ENCODE data around the gene FAM222A.
"Not testable (repeated sequence)": the region's sequence is repeated elsewhere in the genome, so short reads cannot be mapped to it uniquely, and the experiment has no call there.

FAM222A gene

DNA sequence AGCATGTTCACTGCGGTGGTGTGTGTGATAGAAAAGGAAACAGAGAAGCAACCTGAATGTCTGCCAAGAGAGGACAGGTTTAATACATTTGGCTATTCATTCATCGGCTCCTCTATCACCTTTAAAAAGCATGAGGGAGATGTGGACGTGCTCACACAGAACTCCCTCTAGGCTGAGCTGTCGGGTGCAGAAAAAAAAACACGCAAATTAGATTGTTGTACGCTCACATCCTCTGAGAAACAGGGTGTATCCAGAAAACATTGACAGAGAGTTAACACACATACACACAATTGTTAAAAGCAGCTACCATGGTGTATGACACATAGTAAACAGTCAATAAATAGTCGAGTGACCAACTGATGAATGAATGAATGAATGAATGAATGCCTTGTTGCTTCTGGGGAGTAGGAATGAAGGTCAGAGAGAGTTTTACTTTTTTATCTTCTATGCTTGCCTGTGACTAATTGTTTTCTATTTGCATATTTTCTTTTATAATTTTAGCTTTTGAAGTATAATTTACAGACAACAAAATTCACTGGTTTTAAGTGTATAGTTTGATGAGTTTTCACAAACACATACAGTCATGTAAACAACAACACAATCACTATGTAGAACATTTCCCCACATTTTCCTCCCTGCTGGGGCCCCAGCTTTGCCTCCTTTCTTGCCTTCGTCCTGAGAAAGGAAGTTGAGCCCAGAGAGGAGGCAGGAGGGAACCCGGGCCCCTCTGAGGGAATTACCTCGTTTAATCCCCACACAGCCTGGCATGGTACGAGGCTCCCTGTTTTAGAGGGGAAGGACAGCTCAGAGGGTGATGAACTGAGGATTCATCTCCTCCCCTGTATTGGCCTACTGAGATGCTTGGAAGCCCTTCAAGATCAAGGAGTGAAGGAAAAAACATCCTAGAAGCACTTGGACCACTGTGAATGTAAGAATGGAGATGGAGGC lies 19.7 kb upstream of the FAM222A start:
- DNase-seq (ENCODE audit: low read depth) = no peak

GRCh38 chr12:109694629-109695028 lies 19.0 kb upstream of the FAM222A start:
- not testable (repeated sequence) for DNase-seq (ENCODE audit: low read depth)

DNA sequence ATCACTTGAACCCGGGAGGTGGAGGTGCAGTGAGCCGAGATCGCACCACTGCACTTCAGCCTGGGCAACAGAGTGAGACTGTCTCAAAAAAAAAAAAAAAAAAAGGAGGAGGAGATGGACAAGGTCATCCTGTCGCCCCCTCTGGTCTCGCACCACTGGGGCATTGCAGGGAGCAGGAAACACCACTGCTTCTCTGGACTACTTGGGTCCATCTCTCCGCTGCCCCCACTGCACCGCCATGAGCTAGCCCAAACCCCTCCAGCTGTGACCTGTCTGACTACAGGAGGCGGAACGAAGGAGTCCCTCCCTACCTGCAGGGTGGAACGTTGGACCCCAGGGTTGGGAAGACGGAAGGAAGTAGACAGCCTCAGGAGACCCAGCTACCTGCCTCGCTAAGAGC lies 18.2 kb upstream of the FAM222A start:
- DNase-seq (ENCODE audit: low read depth) = no peak

GRCh38 chr12:109695961-109696461 lies 17.6 kb upstream of the FAM222A start:
- no peak for DNase-seq (ENCODE audit: low read depth)

DNA sequence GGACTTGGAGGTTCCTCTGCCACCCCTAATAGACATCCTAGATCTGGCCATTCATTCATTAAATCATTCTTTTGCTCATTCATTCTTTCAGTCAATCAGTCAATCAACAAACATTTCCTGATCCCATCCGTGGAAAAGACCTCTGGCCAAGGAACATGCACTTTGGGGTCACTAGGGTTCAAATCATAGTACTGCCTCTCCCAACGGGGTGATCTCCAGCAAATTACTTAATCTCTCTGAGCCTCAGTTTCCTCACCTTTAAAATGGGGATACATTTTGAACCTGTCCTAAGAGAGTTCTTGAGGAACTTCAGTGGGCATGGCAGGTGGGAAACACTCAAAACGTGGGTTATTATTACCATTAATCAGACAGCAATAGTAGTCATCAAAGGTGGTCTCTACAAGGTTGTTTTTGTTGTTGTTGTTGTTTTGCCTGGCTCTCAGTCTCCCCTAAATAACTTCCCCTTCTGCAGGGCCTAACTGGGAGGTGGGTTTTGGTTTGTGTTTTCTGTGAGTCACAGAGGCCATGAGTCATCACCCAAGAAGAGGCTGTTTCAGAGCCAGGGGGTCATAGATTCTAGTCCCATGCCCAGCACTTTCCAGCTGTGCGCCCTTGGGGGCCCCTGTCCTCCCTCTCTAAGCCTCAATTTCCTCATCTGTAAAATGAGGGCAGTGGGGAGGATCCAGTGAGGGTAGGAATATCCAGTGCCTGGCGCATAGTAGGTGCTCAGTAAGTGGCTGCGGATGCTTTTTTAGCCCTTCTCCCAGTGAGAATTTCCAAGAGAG lies 16.9 kb upstream of the FAM222A start:
- no peak for DNase-seq (ENCODE audit: low read depth)

DNA sequence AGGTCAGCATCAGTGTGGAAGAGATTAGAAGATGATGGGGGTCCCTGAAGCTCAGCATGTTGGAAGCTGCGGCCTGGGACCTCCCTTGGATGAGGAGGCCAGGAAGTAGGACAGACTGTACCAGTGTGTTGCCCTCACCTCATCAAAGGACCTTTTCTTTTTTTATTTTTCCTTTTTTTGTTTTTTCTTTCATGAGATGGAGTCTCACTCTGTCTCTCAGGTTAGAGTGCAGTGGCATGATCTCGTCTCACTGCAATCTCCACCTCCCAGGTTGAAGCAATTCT lies 16.4 kb upstream of the FAM222A start:
- DNase-seq (ENCODE audit: low read depth) = no peak

DNA sequence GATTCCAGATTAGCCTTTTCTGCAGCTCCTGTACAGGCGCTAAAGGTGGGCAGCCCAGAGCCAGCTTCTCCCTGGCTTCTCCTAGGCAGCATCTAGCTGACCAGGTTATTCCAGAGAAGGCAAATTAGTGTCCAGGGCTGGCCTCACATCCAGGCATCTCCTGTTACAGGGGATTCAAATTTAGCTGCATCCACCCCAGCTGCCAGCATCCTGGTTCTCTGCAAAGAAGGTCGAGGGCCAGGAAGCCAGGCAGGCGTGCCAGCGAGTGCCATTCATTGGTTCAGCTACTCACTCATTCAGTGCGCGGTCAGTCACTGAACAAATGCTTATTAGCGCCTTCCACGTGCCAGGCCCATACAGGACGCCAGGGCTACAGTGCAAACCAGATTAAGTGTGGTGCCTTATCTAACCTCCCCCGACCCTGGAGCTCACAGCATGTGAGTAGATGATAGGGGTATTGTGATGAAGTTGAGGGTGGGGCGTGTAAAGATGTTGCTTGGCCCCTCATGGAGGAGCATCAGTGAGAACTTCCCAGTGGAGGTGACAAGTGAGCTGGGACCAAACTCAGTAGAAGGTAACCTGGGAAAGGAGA lies 15.7 kb upstream of the FAM222A start:
- no peak for DNase-seq (ENCODE audit: low read depth)

- no peak for DNase-seq (ENCODE audit: low read depth)
These were observed 14.8 kb upstream of the FAM222A start for GRCh38 chr12:109698820-109699219.

DNA sequence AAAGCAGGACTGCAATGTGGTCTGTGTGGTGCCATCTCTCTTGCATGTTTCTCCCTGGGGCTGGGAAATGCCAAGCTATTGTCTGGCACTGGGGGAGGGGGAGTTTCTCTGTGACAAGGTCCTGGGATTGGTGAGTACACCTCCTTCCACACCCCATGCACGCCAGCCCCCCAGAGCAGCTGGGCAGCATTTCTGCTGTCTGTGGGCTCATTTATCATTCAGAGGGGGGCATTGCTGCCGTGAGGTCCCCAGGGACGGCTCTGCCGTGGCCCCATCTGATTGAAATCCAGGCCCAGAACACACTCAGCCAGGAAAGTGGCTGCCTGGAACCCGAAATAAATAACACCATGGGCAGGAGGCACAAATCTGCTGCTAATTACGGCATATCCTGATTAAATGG lies 12.6 kb upstream of the FAM222A start:
- no peak for DNase-seq (ENCODE audit: low read depth)

DNA sequence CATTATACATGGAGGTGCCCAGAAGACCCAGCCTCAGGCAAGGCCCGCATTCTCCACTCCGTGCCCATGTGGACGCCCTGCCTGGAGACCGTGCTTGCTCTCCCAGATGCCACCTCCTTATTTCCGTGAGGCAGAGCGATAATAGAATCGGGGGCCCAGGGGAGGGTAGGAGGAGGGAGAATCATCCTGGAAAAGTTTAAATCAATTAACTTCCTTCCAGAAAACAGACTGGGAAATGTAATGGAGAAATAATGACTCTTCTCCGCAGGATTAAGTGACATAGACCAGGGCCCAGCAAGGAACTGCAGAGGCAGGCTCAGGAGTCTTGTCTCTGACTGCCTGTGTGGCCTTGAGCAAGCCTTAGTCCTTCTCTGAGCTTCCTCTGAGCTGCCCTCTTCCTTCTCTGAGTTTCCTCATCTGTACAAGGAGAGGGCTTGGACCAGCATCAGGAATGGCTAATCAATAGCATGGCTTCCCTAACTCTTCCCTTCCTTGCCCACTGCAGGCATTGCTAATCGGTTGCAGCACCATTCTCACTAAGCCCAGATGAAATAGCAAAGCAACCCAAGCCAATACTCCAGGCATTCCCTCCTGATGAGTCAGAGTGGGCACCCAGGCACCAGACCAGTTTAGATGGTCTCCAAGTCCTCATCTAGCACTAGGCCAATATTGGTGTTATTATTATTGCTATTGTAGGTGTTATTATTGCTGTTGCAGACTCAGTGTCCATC lies 11.3 kb upstream of the FAM222A start:
- no peak for DNase-seq (ENCODE audit: low read depth)

DNA sequence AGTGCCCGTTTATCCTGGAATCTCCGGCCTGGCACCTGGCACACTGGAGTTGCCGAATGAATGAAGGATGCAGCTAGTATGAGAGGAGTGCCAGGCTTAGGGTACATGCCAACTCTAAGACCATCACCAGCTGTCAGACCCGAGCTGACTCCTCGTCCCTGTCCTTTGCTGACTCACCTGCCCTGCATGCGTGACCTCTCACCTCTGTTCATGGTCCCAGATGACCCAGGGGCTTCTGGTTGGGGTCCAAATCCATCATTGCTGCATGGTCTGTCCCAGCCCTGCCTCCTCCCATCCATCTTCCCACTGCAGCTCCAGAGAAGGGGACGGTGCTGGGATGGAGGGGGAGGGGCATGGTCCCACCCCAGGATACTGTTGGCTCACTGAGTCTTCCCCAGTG lies 9.9 kb upstream of the FAM222A start:
- DNase-seq (ENCODE audit: low read depth) = no peak

DNA sequence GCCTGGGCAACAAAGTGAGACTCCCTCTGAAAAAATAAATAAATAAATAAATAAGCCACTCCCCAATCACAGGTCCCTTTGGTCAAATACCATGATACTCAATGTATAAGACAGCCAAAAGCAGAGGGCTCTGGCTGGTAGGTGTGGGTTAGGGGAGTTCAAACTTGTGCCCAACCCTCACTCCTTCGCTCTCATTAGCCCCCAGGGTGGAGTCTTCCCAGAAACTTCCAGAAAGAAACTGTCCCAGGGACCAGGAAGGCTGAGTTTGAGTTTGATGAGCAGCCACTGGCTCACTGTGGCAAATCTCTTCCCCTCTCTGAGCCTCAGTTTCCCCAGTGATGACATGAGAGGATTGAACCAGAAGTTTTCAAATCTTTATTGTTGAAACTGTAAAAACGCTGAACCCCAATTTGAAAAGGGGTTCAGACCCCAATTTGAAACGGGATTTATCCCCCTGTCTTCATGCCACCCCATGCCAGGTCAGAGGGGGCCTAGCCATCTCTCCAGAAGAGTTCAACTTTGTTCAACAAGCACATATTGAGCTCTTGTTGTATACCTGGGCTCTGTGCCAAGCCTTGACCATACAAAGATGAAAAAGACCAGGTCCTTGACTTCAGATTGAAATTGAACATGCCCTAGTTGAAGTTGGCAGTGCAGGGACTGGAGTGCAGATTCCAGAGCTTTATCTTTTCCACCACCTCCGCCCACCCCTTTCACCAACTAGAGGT lies 9.1 kb upstream of the FAM222A start:
- no peak for DNase-seq (ENCODE audit: low read depth)

DNA sequence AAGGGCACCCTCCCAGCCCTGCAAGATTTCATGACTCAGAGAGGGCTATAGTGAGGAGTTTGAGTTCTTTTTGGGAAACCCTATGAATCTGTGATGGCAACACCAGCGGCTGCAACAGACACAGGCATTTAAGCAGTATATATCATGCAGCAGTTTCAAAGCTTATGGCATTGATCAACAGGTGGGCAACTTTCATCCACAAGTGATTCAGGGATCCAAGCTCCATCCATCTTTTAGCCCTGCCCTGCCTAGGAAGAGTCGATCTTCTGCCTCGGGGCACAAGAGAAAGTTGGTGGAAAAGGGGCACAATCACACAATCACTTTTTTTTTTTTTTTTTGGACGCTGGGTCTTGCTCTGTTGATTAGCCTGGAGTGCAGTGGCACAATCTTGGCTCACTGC lies 8.3 kb upstream of the FAM222A start:
- DNase-seq (ENCODE audit: low read depth) = no peak

GRCh38 chr12:109706398-109706746 lies 7.3 kb upstream of the FAM222A start:
- DNase-seq (ENCODE audit: low read depth) = no peak

GRCh38 chr12:109706747-109707469 lies 6.7 kb upstream of the FAM222A start:
- DNase-seq (ENCODE audit: low read depth) = no peak

DNA sequence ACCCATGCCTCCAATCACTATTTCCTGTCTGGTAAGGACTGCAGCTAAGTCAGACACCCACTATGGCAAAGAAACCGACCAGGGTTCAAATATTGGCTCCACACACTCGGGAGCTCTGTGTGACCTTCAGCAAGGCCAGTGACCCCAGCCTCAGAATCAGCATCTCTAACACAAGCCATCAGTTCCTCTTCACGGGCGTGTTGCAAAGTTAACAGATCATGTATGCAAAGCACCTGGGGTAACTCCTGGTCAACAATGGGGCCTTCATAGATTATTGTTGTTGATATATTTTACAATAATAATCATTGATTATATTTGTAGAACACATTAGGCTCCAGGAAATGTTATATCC lies 6.2 kb upstream of the FAM222A start:
- no peak for DNase-seq (ENCODE audit: low read depth)

DNA sequence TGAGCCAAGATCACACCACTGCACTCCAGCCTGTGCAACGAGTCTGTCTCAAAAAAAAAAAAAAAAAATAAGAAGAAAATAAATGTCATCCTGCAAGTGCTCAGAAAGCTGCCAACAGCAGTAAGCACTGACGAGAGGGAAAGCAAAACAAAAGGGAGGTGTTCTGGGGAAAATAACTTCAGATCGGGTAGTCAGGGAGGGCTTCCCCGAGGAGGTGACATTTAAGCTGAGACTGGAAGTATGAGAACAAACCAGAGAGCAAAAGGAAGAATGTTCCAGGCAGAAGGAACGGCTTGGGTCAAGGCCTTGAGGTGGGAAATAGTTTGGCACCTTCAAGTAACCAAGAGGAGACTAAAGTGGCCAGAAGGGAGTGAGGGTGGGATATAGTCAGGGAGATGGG lies 4.7 kb upstream of the FAM222A start:
- no peak for DNase-seq (ENCODE audit: low read depth)

DNA sequence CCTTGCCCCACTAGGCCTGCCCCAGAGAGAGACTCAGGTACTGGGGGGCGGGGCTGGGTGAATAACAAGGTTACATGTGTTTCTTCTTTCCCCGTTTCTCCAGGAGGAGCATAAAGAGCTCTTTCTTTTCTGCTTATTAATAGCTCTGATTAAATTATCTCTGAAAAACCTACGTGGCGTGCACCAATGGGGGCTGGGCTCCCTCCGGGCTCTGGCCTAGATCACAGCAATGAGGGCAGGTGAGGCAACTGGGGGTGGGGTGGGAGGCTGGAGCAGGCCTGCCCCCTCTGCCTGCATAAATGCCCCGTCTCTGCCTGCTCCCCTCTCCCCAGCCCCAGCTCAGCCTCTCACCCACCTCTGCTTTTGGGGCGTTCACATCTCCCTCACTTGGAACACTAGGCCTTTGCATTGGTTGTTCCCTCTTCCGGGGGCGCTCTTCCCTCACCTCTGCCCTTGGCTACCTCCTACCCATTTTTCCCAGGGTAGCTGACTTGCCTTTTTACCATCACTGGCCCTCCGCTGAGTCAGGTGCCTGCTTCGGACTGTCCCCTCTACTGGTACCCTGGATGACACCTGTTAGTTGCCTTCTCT lies 4.1 kb upstream of the FAM222A start:
- DNase-seq (ENCODE audit: low read depth) = no peak

GRCh38 chr12:109710205-109710746 lies 3.3 kb upstream of the FAM222A start:
- no peak for DNase-seq (ENCODE audit: low read depth)

Data from stimulated activated CD8-positive, alpha-beta memory T cell treated with anti-CD3 and anti-CD28 coated beads, Interleukin-7, amount 100 ng/mL, for 24 hours (primary cell).